ENCODE measurements around the gene TNS1. TPM values are rescaled to one million over a fixed set of nuclear protein-coding genes. Genes with fewer than 3 reads are reported as not detected.

The TNS1 gene
- total RNA-seq, 1 experiment from 2014 or later = 6.2 TPM

DNA sequence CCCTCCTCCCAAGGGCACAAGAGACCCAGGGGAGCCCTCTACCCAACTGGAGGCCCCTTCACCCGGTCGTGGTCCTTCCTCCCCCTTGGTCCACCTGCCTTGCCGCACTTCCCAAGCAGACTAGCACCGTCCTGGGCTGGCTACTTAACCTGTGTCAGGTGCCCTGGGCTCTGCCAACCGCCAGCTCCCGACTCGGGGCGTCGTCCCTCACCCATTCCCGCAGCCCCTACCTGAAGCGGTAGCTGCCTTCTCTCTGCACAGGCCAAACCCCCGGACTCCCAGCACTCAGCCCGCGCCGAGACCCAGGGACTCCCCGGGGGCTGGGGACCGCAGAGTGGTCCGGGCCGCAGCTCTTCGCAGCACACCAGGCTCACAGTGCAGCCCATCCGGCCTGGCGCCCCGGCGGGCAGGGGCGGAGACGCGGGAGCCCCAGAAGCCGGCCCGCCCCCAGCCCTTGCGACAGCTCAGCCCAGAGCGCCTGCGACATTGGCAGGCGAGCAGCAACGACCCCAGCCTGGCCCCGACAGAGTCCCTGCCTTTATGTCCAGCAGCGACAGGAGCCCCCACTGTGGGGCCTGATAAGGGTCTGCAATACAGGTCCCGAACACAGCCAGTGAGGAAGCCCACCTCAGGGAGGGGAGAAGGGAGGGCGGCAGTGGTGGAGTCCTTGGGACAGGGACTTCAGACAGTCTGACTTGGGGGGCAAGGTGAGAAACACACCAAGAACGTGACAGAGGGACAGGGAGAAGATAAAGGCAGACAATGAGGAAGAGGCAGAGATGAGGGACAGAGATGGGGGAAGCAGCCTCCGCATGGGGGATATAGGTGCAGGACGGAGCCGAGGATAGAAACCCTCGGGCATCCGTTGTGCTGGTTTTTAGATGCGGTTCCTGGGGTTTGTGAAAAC, 31.0 kb upstream of the TNS1 start:
- CTCF ChIA-PET = interaction anchor here (0.6 to 2.3 kb wide), 12 partner anchors 17 to 294 kb away, joined by 3 to 23 read pairs (median 5); no protein-coding TSS in a partner anchor
- Histone ChIP-seq H3K9me2 (ENCODE audit: insufficient read depth) (no peaks in the 10 kb centered on the region), H3K9ac (ENCODE audit: low read length) (no peak overlapping the region), H3K27ac (ENCODE audit: low read depth, low read length) (no peak overlapping the region), H3K27me3 (ENCODE audit: insufficient read depth, low read length) (peaks cover 20% of the 10 kb centered on the region), H3K79me2 (ENCODE audit: insufficient read depth, low read length) (no peaks in the 10 kb centered on the region), H2AFZ (ENCODE audit: low read depth, low read length, poor library complexity, severe bottlenecking) (no peak overlapping the region), H3K4me3 (replicated peaks in 1 of 2; ENCODE audit: low read depth in 1 of 2, low read length in 2 of 2) (no peak overlapping the region), H3K36me3 (ENCODE audit: control insufficient read depth in 1 of 2, insufficient read depth in 2 of 2, low read length in 2 of 2) (no peaks in the 10 kb centered on the region), H4K20me1 (ENCODE audit: insufficient read depth) (no peaks in the 10 kb centered on the region), H3K4me2 (ENCODE audit: low read length) (no peak overlapping the region), H3K9me3 (ENCODE audit: control insufficient read depth in 1 of 2, insufficient read depth in 1 of 2, low read depth in 1 of 2, low read length in 2 of 2) (no peaks in the 10 kb centered on the region), H3K4me1 (ENCODE audit: control insufficient read depth in 1 of 2, insufficient read depth in 2 of 2, low read length in 2 of 2) (peaks cover 0 to 4% of the 10 kb centered on the region in 2 experiments; a peak in 1 of 4 replicates)
- intact Hi-C loops (cut with micrococcal nuclease) = loop anchor here (1.0 kb wide), 1 partner anchor 249 kb away; no protein-coding TSS in a partner anchor
- no TSS peak for BruUV-seq (replicated peaks)
- TF ChIP-seq YY1 (IDR thresholded peaks at IDR 0.05; ENCODE audit: extremely low read depth, insufficient replicate concordance, low read depth, low read length) = no peak
- no peak for TF ChIP-seq JUND (IDR thresholded peaks at IDR 0.05)
- TF ChIP-seq ZNF274 (IDR thresholded peaks at IDR 0.05; ENCODE audit: low read depth, low read length) = no peak
- TF ChIP-seq SIN3A (IDR thresholded peaks at IDR 0.05; ENCODE audit: low read depth) = no peak
- POLR2A ChIA-PET = no interaction called here
- RAD21 ChIA-PET (ENCODE audit: low non-redundant PET in 1 of 2, low total read pairs in 2 of 2, uncharacterized antibody in 2 of 2, unreplicated experiment in 2 of 2) = interaction anchor here in 1 of 2 experiments (0.9 to 1.6 kb wide), 2 partner anchors 35 to 248 kb away, joined by 3 to 9 read pairs; partner anchors contain the start of gene RUFY4
- DNase-seq (ENCODE audit: low read depth, low spot score) (no peak), ATAC-seq (no peak)

DNA sequence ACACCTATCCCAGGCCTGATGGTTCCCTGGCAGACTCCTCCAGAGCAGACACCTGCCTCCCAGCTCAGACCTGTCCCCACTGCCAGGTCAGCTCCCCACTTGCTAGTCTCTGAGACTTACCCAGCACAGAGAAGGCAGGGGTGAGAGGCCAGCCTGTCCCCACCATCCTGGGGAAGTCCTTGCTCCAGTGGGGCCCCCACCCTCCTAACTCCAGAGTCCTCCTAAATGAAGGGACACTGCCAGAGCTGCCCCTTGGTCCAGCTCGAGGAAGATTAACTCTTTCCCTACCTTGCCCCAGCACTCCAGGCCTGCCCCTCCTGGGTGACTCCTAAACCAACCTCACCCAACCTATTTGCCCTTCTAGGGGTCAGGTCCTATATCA, 30.4 kb upstream of the TNS1 start:
- no TSS peak for BruUV-seq (replicated peaks)
- Histone ChIP-seq H3K9ac (ENCODE audit: low read length) (no peak overlapping the region), H3K4me1 (ENCODE audit: control insufficient read depth in 1 of 2, insufficient read depth in 2 of 2, low read length in 2 of 2) (peaks cover 0 to 4% of the 10 kb centered on the region in 2 experiments; a peak in 1 of 4 replicates), H3K4me2 (ENCODE audit: low read length) (no peak overlapping the region), H3K9me2 (ENCODE audit: insufficient read depth) (no peaks in the 10 kb centered on the region), H3K27ac (ENCODE audit: low read depth, low read length) (no peak overlapping the region), H3K27me3 (ENCODE audit: insufficient read depth, low read length) (peaks cover 14% of the 10 kb centered on the region), H3K36me3 (ENCODE audit: control insufficient read depth in 1 of 2, insufficient read depth in 2 of 2, low read length in 2 of 2) (no peaks in the 10 kb centered on the region), H3K4me3 (replicated peaks in 1 of 2; ENCODE audit: low read depth in 1 of 2, low read length in 2 of 2) (no peak overlapping the region), H4K20me1 (ENCODE audit: insufficient read depth) (no peaks in the 10 kb centered on the region), H3K9me3 (ENCODE audit: control insufficient read depth in 1 of 2, insufficient read depth in 1 of 2, low read depth in 1 of 2, low read length in 2 of 2) (no peaks in the 10 kb centered on the region), H3K79me2 (ENCODE audit: insufficient read depth, low read length) (no peaks in the 10 kb centered on the region), H2AFZ (ENCODE audit: low read depth, low read length, poor library complexity, severe bottlenecking) (no peak overlapping the region)
- intact Hi-C loops (cut with micrococcal nuclease) = no loop called here
- ChIA-PET POLR2A (no interaction called here), CTCF (interaction anchor here (1.3 to 2.3 kb wide), 4 partner anchors 39 to 247 kb away, joined by 3 to 12 read pairs (median 6); no protein-coding TSS in a partner anchor), RAD21 (ENCODE audit: low non-redundant PET in 1 of 2, low total read pairs in 2 of 2, uncharacterized antibody in 2 of 2, unreplicated experiment in 2 of 2) (no interaction called here)
- DNase-seq (ENCODE audit: low read depth, low spot score) = no peak
- no peak for ATAC-seq
- TF ChIP-seq SP1 (IDR thresholded peaks at IDR 0.05; ENCODE audit: low read depth) (no peak), SRF (IDR thresholded peaks at IDR 0.05; ENCODE audit: low read depth) (no peak), EZH2phosphoT487 (IDR thresholded peaks at IDR 0.05; ENCODE audit: borderline replicate concordance) (no peak), FOSL1 (IDR thresholded peaks at IDR 0.05; ENCODE audit: low read depth) (no peak), POLR2AphosphoS5 (IDR thresholded peaks at IDR 0.05; ENCODE audit: low read depth, low read length) (no peak), CEBPB (IDR thresholded peaks at IDR 0.05; ENCODE audit: low read depth) (no peak), EGR1 (IDR thresholded peaks at IDR 0.05; ENCODE audit: low read depth) (no peak), ZFX (IDR thresholded peaks at IDR 0.05) (no peak), CBX3 (IDR thresholded peaks at IDR 0.05; ENCODE audit: low read depth) (no peak), ELF1 (IDR thresholded peaks at IDR 0.05; ENCODE audit: borderline replicate concordance, low read depth) (no peak), ATF3 (IDR thresholded peaks at IDR 0.05) (no peak), EZH2 (IDR thresholded peaks at IDR 0.05) (no peak)
- TF ChIP-seq, protein P1, sequence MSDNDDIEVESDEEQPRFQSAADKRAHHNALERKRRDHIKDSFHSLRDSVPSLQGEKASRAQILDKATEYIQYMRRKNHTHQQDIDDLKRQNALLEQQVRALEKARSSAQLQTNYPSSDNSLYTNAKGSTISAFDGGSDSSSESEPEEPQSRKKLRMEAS (IDR thresholded peaks at IDR 0.05) = no peak
- TF ChIP-seq, protein P2, sequence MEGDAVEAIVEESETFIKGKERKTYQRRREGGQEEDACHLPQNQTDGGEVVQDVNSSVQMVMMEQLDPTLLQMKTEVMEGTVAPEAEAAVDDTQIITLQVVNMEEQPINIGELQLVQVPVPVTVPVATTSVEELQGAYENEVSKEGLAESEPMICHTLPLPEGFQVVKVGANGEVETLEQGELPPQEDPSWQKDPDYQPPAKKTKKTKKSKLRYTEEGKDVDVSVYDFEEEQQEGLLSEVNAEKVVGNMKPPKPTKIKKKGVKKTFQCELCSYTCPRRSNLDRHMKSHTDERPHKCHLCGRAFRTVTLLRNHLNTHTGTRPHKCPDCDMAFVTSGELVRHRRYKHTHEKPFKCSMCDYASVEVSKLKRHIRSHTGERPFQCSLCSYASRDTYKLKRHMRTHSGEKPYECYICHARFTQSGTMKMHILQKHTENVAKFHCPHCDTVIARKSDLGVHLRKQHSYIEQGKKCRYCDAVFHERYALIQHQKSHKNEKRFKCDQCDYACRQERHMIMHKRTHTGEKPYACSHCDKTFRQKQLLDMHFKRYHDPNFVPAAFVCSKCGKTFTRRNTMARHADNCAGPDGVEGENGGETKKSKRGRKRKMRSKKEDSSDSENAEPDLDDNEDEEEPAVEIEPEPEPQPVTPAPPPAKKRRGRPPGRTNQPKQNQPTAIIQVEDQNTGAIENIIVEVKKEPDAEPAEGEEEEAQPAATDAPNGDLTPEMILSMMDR (IDR thresholded peaks at IDR 0.05 in 2 of 3, conservative IDR thresholded peaks at IDR 0.05 in 1 of 3; ENCODE audit: borderline replicate concordance in 1 of 3, insufficient read depth in 1 of 3, low read depth in 2 of 3, low read length in 2 of 3) = no peak

Data from HCT116 (cell line).